Measurements from ENCODE around the gene PLOD2. TPM values are rescaled to one million over a fixed set of nuclear protein-coding genes. Genes with fewer than 3 reads are reported as not detected.

The PLOD2 gene
- total and polyA plus RNA-seq, 2 donors (not counting 1 experiment from before 2014, with no cell fraction given) = not detected

DNA sequence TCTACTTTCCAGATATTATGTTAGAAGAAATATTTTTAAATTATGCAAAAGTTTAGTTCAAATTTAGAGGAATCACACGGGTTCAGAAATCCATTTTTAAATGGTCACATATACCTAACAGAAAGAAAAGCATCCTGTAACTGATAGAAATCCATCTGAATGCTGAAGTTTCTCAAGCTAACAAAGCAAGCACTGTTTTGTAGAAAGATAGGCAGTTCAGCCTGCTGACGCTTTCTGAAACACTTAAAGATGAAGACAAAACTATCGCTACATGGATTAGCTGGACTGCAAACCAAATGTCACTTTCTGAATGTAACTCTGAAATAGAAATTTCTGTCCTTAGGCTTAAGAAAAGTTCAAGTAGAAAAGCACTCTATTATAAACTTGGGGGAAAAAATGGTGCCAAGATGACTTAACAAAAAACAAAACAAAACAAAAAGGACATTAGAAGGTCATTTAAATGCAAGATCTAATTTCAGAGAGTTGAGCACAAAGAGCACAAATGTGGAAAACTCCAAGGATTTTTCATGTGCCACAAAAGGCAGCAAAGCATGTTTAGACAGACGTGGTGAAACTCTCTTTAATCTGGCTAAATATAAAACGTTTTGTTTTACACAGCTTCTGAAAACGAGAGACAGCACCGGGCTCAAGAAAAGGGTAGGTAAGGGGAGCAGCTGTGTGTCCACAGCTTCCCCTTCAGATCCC lies 1.2 kb downstream of the PLOD2 start:
- ChIA-PET POLR2A (no interaction called here), CTCF (no interaction called here)
- no peaks in the 10 kb centered on the region for H3K9me3 ChIP-seq (ENCODE audit: control extremely low read depth in 1 of 3, control insufficient read depth in 2 of 3, insufficient read depth in 1 of 3, low read length in 2 of 3)
- H3K27ac ChIP-seq (ENCODE audit: low read length in 2 of 2) = no peak overlapping the region
- no peaks in the 10 kb centered on the region for H3K79me2 ChIP-seq (ENCODE audit: control insufficient read depth, insufficient read depth, low read length)
- Mint-ChIP-seq H3K9me3 (ENCODE audit: insufficient read depth) (no peaks in the 10 kb centered on the region), H3K27me3 (peaks cover 47% of the 10 kb centered on the region), H3K4me3 (peak overlapping the region; percentile 67), H3K27ac (no peak overlapping the region), H3K4me1 (peaks cover 14% of the 10 kb centered on the region)
- no peak overlapping the region for H3K4me3 ChIP-seq (ENCODE audit: control extremely low read depth in 1 of 5, extremely low read depth in 1 of 5, insufficient read depth in 1 of 5, low read depth in 2 of 5, low read length in 4 of 5)
- TF ChIP-seq, protein P1, sequence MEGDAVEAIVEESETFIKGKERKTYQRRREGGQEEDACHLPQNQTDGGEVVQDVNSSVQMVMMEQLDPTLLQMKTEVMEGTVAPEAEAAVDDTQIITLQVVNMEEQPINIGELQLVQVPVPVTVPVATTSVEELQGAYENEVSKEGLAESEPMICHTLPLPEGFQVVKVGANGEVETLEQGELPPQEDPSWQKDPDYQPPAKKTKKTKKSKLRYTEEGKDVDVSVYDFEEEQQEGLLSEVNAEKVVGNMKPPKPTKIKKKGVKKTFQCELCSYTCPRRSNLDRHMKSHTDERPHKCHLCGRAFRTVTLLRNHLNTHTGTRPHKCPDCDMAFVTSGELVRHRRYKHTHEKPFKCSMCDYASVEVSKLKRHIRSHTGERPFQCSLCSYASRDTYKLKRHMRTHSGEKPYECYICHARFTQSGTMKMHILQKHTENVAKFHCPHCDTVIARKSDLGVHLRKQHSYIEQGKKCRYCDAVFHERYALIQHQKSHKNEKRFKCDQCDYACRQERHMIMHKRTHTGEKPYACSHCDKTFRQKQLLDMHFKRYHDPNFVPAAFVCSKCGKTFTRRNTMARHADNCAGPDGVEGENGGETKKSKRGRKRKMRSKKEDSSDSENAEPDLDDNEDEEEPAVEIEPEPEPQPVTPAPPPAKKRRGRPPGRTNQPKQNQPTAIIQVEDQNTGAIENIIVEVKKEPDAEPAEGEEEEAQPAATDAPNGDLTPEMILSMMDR (IDR thresholded peaks at IDR 0.05) = no peak
- TF ChIP-seq EZH2 (IDR thresholded peaks at IDR 0.05; ENCODE audit: borderline replicate concordance, insufficient read depth, low read depth, low read length, poor library complexity, severe bottlenecking) = no peak
- H3K9ac ChIP-seq (ENCODE audit: low read length) = no peak overlapping the region
- no peaks in the 10 kb centered on the region for H4K20me1 ChIP-seq (ENCODE audit: control insufficient read depth, insufficient read depth, low read length, poor library complexity, severe bottlenecking)
- H3K4me1 ChIP-seq (ENCODE audit: control insufficient read depth in 2 of 2, insufficient read depth in 2 of 2, low read length in 2 of 2) = peaks cover 12 to 16% of the 10 kb centered on the region in 2 donors
- ATAC-seq (ENCODE audit: low read depth) = no peak
- peak overlapping the region; percentile 66 for H3K4me2 ChIP-seq (replicated peaks; ENCODE audit: low read depth, low read length, poor library complexity, severe bottlenecking)
- 11% methylated on average over 4 of the region's 7 CpGs for WGBS (ENCODE audit: insufficient coverage)
- no peak for DNase-seq
- H3K27me3 ChIP-seq (replicated peaks in 1 of 4; ENCODE audit: control extremely low read depth in 1 of 4, control insufficient read depth in 3 of 4, insufficient read depth in 4 of 4, low read length in 3 of 4) = peaks cover 0 to 29% (median 18%) of the 10 kb centered on the region in 4 experiments
- peak overlapping the region; percentile 58 for H2AFZ ChIP-seq (ENCODE audit: insufficient read depth, low read depth, low read length, poor library complexity, severe bottlenecking)
- no peaks in the 10 kb centered on the region for H3K36me3 ChIP-seq (replicated peaks in 1 of 2; ENCODE audit: control extremely low read depth in 1 of 2, control insufficient read depth in 1 of 2, extremely low read depth in 1 of 2, insufficient read depth in 2 of 2, low read length in 1 of 2)
- intact Hi-C loops (cut with micrococcal nuclease) = no loop called here

DNA sequence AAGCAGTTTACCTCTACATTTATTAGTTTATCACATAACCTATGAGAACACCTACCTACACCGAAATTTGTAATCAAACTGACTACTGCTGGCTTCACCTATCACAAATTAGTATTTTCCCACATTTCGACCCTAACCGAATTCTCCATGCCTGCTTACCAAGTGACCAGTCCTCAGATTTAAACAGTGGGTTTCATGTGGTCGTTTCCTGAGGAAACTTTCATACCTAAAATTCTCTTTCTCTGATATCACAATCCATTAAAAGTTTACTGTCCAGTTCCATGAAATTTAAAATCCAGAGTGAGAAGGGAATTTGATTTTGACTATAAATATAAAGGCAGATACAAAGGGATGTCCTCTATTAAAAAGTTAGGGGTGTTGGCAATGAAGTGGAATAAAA lies 1.9 kb downstream of the PLOD2 start:
- Mint-ChIP-seq H3K4me1 (peaks cover 14% of the 10 kb centered on the region), H3K9me3 (ENCODE audit: insufficient read depth) (no peaks in the 10 kb centered on the region), H3K27me3 (peaks cover 47% of the 10 kb centered on the region), H3K27ac (no peak overlapping the region), H3K4me3 (no peak overlapping the region)
- POLR2A ChIA-PET = no interaction called here
- peaks cover 0 to 29% (median 16%) of the 10 kb centered on the region in 4 experiments for H3K27me3 ChIP-seq (replicated peaks in 1 of 4; ENCODE audit: control extremely low read depth in 1 of 4, control insufficient read depth in 3 of 4, insufficient read depth in 4 of 4, low read length in 3 of 4)
- 93% methylated on average over 3 of the region's 4 CpGs for WGBS (ENCODE audit: insufficient coverage)
- no peak overlapping the region for H2AFZ ChIP-seq (ENCODE audit: insufficient read depth, low read depth, low read length, poor library complexity, severe bottlenecking)
- intact Hi-C loops (cut with micrococcal nuclease) = no loop called here
- TF ChIP-seq, protein P1 (IDR thresholded peaks at IDR 0.05) = no peak
- TF ChIP-seq EZH2 (IDR thresholded peaks at IDR 0.05; ENCODE audit: borderline replicate concordance, insufficient read depth, low read depth, low read length, poor library complexity, severe bottlenecking) = no peak
- no peak overlapping the region for H3K27ac ChIP-seq (ENCODE audit: low read length in 2 of 2)
- H3K9me3 ChIP-seq (ENCODE audit: control extremely low read depth in 1 of 3, control insufficient read depth in 2 of 3, insufficient read depth in 1 of 3, low read length in 2 of 3) = no peaks in the 10 kb centered on the region
- no peaks in the 10 kb centered on the region for H3K79me2 ChIP-seq (ENCODE audit: control insufficient read depth, insufficient read depth, low read length)
- no peak overlapping the region for H3K4me2 ChIP-seq (replicated peaks; ENCODE audit: low read depth, low read length, poor library complexity, severe bottlenecking)
- ATAC-seq (ENCODE audit: low read depth) = no peak
- H3K4me3 ChIP-seq (ENCODE audit: control extremely low read depth in 1 of 5, extremely low read depth in 1 of 5, insufficient read depth in 1 of 5, low read depth in 2 of 5, low read length in 4 of 5) = no peak overlapping the region
- peaks cover 12 to 16% of the 10 kb centered on the region in 2 donors for H3K4me1 ChIP-seq (ENCODE audit: control insufficient read depth in 2 of 2, insufficient read depth in 2 of 2, low read length in 2 of 2)
- H3K36me3 ChIP-seq (replicated peaks in 1 of 2; ENCODE audit: control extremely low read depth in 1 of 2, control insufficient read depth in 1 of 2, extremely low read depth in 1 of 2, insufficient read depth in 2 of 2, low read length in 1 of 2) = no peaks in the 10 kb centered on the region
- DNase-seq = no peak
- no peak overlapping the region for H3K9ac ChIP-seq (ENCODE audit: low read length)
- CTCF ChIA-PET = no interaction called here
- no peaks in the 10 kb centered on the region for H4K20me1 ChIP-seq (ENCODE audit: control insufficient read depth, insufficient read depth, low read length, poor library complexity, severe bottlenecking)
